WTC11 (cell line): ENCODE results near the gene VAC14. TPM values are rescaled to one million over a fixed set of nuclear protein-coding genes. Genes with fewer than 3 reads are reported as not detected.

Experiments
- ATAC-seq: fragments of 200-7000 bp; cut with Tn5 transposase; 2 replicates; pipeline ENCODE4 v1.10.0; 2021; ENCODE audit warnings: mild to moderate bottlenecking, moderate library complexity
- CTCF ChIA-PET: fragments of 300-600 bp; sonication (Branson Sonifier 250); formaldehyde crosslinking; loops from one replicate; lab custom pipeline; 2021; ENCODE audit warnings: antibody characterized with exemption; lab: Charles Lee
- POLR2A ChIA-PET: fragments of 350-600 bp; sonication (Branson Sonifier 250); formaldehyde crosslinking; loops from one replicate; lab custom pipeline; 2021; ENCODE audit warnings: antibody characterized with exemption; lab: Charles Lee
- DNase-seq: peaks from one replicate; pipeline ENCODE4 v3.0.0; 2021; ENCODE audit warnings: low spot score
- H3K27ac Mint-ChIP-seq: 2 replicates; pipeline ENCODE4 v1.8.0; 2021; ENCODE audit warnings: mixed read lengths
- H3K27me3 Mint-ChIP-seq: 2 replicates; pipeline ENCODE4 v1.8.0; 2021; ENCODE audit warnings: low read depth, mild to moderate bottlenecking, moderate library complexity, mixed read lengths
- H3K36me3 Mint-ChIP-seq: 2 replicates; pipeline ENCODE4 v1.8.0; 2021; ENCODE audit warnings: mixed read lengths
- H3K4me1 Mint-ChIP-seq: 2 replicates; pipeline ENCODE4 v1.8.0; 2022; ENCODE audit warnings: mixed read lengths
- H3K4me3 Mint-ChIP-seq: 2 replicates; pipeline ENCODE4 v1.8.0; 2021; ENCODE audit warnings: mild to moderate bottlenecking, moderate library complexity, mixed read lengths
- H3K9me3 Mint-ChIP-seq: 2 replicates; pipeline ENCODE4 v1.8.0; 2021; ENCODE audit warnings: mixed read lengths
- AR ChIP-seq: fragments of 250-450 bp; sonication (Bioruptor Pico); IDR thresholded peaks from 2 replicates; pipeline ENCODE4 v1.9.0; 2021; ENCODE audit warnings: mild to moderate bottlenecking
- ARID4B ChIP-seq: sonication (generic); formaldehyde crosslinking; IDR thresholded peaks from 2 replicates; pipeline ENCODE4 v1.8.0; 2023; ENCODE audit warnings: missing genetic modification reagents, mild to moderate bottlenecking, borderline replicate concordance
- CDX4 ChIP-seq: fragments of 250-450 bp; sonication (Bioruptor Pico); IDR thresholded peaks from 2 replicates; pipeline ENCODE4 v1.9.0; 2021; ENCODE audit warnings: moderate library complexity, mild to moderate bottlenecking, inconsistent platforms, borderline replicate concordance
- GABPB1 ChIP-seq: sonication (generic); formaldehyde crosslinking; IDR thresholded peaks from 2 replicates; pipeline ENCODE4 v1.8.1; 2023; ENCODE audit warnings: mild to moderate bottlenecking, missing genetic modification reagents
- MAX ChIP-seq: sonication (generic); formaldehyde crosslinking; IDR thresholded peaks from 2 replicates; pipeline ENCODE4 v1.8.0; 2022; ENCODE audit warnings: mild to moderate bottlenecking, missing genetic modification reagents
- MXD4 ChIP-seq: fragments of 250-450 bp; sonication (Bioruptor Pico); IDR thresholded peaks from 2 replicates; pipeline ENCODE4 v1.8.0; 2021; ENCODE audit warnings: mild to moderate bottlenecking, moderate library complexity, borderline replicate concordance
- OVOL2 ChIP-seq: fragments of 250-450 bp; sonication (Bioruptor Pico); IDR thresholded peaks from 2 replicates; pipeline ENCODE4 v1.9.0; 2021; ENCODE audit warnings: mild to moderate bottlenecking, borderline replicate concordance
- USF1 ChIP-seq: sonication (generic); formaldehyde crosslinking; IDR thresholded peaks from 2 replicates; pipeline ENCODE4 v1.8.0; 2022; ENCODE audit warnings: mild to moderate bottlenecking, missing genetic modification reagents
- USF2 ChIP-seq: sonication (generic); formaldehyde crosslinking; IDR thresholded peaks from 2 replicates; pipeline ENCODE4 v1.8.1; 2023; ENCODE audit warnings: mild to moderate bottlenecking, missing genetic modification reagents, moderate library complexity
- ZBTB21 ChIP-seq: sonication (generic); formaldehyde crosslinking; IDR thresholded peaks from 2 replicates; pipeline ENCODE4 v1.8.1; 2023; ENCODE audit warnings: mild to moderate bottlenecking, missing genetic modification reagents, borderline replicate concordance
- ZNF121 ChIP-seq: sonication (generic); formaldehyde crosslinking; IDR thresholded peaks from 2 replicates; pipeline ENCODE4 v1.8.0; 2023; ENCODE audit warnings: missing genetic modification reagents
- ZNF232 ChIP-seq: sonication (generic); formaldehyde crosslinking; IDR thresholded peaks from 2 replicates; pipeline ENCODE4 v1.8.0; 2022; ENCODE audit warnings: mild to moderate bottlenecking, missing genetic modification reagents
- total RNA-seq: library from RNA; stranded (reverse); gene quantifications from 3 replicates; pipeline ENCODE4 v1.2.3, GENCODE V29; 2021

The VAC14 gene
- total RNA-seq, 1 experiment from 2014 or later: 60.1 TPM

GRCh38 chr16:70726892-70727361, 74.0 kb downstream of the VAC14 start (continued):
- no peak for TF ChIP-seq ARID4B

- Mint-ChIP-seq H3K27me3 (no peaks in the 10 kb centered on the region), H3K9me3 (no peaks in the 10 kb centered on the region)
- CTCF ChIA-PET: interaction anchor here (1.1 to 2.6 kb wide), 3 partner anchors 12 to 46 kb away, joined by 3 to 8 read pairs (median 3); no protein-coding TSS in a partner anchor
- no peak for ATAC-seq
- no peak for TF ChIP-seq MXD4
- no peak for TF ChIP-seq CDX4 (CRISPR knock-in tag)
- TF ChIP-seq GABPB1: no peak
- TF ChIP-seq OVOL2 (CRISPR knock-in tag): no peak
- TF ChIP-seq ZNF121 (CRISPR knock-in tag): no peak
- no peak for TF ChIP-seq USF2 (CRISPR knock-in tag)
- TF ChIP-seq MAX (CRISPR knock-in tag): no peak
- no peak for TF ChIP-seq ZNF232 (CRISPR knock-in tag)
- TF ChIP-seq AR (CRISPR knock-in tag): no peak
- TF ChIP-seq USF1 (CRISPR knock-in tag): no peak
- TF ChIP-seq ZBTB21 (CRISPR knock-in tag): no peak
- TF ChIP-seq, all 79 proteins: peak for 0
- Mint-ChIP-seq H3K4me1 (peaks cover 4% of the 10 kb centered on the region), H3K27ac (peak overlapping the region; percentile 55), H3K4me3 (no peak overlapping the region), H3K36me3 (peaks cover 6% of the 10 kb centered on the region)
- POLR2A ChIA-PET: interaction anchor here (1.0 kb wide), 1 partner anchor 39 kb away, joined by 5 read pairs; no protein-coding TSS in a partner anchor
- DNase-seq: no peak
Measured at GRCh38 chr16:70725912-70726828, 74.8 kb downstream of the VAC14 start.
